K562 (cell line): ENCODE measurements around the gene HIVEP2. TPM values are rescaled to one million over a fixed set of nuclear protein-coding genes. Genes with fewer than 3 reads are reported as not detected.

Experiments
- GABPB1 ChIP-seq: sonication (generic); formaldehyde crosslinking; IDR thresholded peaks from 2 replicates; pipeline ENCODE4 v1.8.0; 2022; ENCODE audit warnings: mild to moderate bottlenecking, missing genetic modification reagents
- JUNB ChIP-seq: fragments of 450-650 bp; formaldehyde crosslinking; conservative IDR thresholded peaks from 2 replicates; pipeline ENCODE4 v1.4.0; 2020; ENCODE audit warnings: mild to moderate bottlenecking
- PHB ChIP-seq: fragments of 250-450 bp; sonication (Bioruptor Pico); IDR thresholded peaks from 2 replicates; pipeline ENCODE4 v1.5.0; 2021
- SRSF3 ChIP-seq: fragments of 200-400 bp; formaldehyde crosslinking; IDR thresholded peaks from 2 replicates; pipeline ENCODE4 v1.6.1; 2016; ENCODE audit warnings: mild to moderate bottlenecking, low read length, moderate library complexity; ENCODE audit not compliant: insufficient read depth
- TCFL5 ChIP-seq: fragments of 250-450 bp; sonication (Bioruptor Pico); conservative IDR thresholded peaks from 2 replicates; pipeline ENCODE4 v1.6.1; 2021; ENCODE audit warnings: mild to moderate bottlenecking, moderate library complexity, matching md5 sums
- ZNF395 ChIP-seq: fragments of 200-800 bp; sonication (Bioruptor generic); IDR thresholded peaks from 2 replicates; pipeline ENCODE4 v1.6.1; 2017; ENCODE audit warnings: missing genetic modification characterization, missing compliant biosample characterization
- polyA plus RNA-seq, 8 experiments: library from polyadenylated mRNA; depleted of rRNA in 4 of 8; stranded (reverse) in 5 of 8; unstranded in 3 of 8; fragments of >200 nt; fragmentation: Nextera tagmentation in 2 of 8; fragmentation: Illumina TruSeq in 1 of 8; extraction: Ambion mirVana in 2 of 8; extraction: Trizol in 1 of 8; gene quantifications; 2 replicates each; pipeline versions ENCODE4 v1.2.1 to v1.2.3, GENCODE V29; 2011 to 2014; ENCODE audit warnings: inconsistent platforms in 1 of 8, missing spikeins in 1 of 8
- total RNA-seq, 7 experiments: library from RNA; depleted of rRNA in 6 of 7; stranded (reverse); fragments of >200 nt in 6 of 7; fragmentation: Illumina TruSeq in 2 of 7; extraction: Trizol in 2 of 7; gene quantifications; 2 replicates each; pipeline versions ENCODE4 v1.2.1 to v1.2.3, GENCODE V29; 2011 to 2021; ENCODE audit warnings: low replicate concordance in 1 of 7
- TF ChIP-seq, protein P1 (sequence below): fragments of 450-650 bp; conservative IDR thresholded peaks from 2 replicates; pipeline ENCODE4 v1.6.1; 2016; ENCODE audit warnings: missing genetic modification characterization, low read depth, mild to moderate bottlenecking, missing compliant biosample characterization, moderate library complexity
- TF ChIP-seq, protein P2 (sequence below): sonication (generic); formaldehyde crosslinking; IDR thresholded peaks from 2 replicates; pipeline ENCODE4 v1.8.0; 2022; ENCODE audit warnings: mild to moderate bottlenecking, missing genetic modification reagents
- TF ChIP-seq, protein P3 (sequence below): sonication (generic); formaldehyde crosslinking; IDR thresholded peaks from 2 replicates; pipeline ENCODE4 v1.8.0; 2022; ENCODE audit warnings: missing genetic modification reagents, mild to moderate bottlenecking, borderline replicate concordance
- TF ChIP-seq, protein P4 (sequence below): fragments of 200-400 bp; formaldehyde crosslinking; IDR thresholded peaks from 2 replicates; pipeline ENCODE4 v1.6.1; 2017; ENCODE audit warnings: mild to moderate bottlenecking, low read depth, low read length, moderate library complexity
- TF ChIP-seq, protein P5 (sequence below), 2 experiments: fragments of 250-450 bp in 1 of 2; fragments of 450-650 bp in 1 of 2; sonication (Bioruptor Pico) in 1 of 2; IDR thresholded peaks; 2 replicates each; pipeline versions ENCODE4 v1.6.1 to v1.8.0; 2016 to 2021; ENCODE audit warnings: mild to moderate bottlenecking in 2 of 2, moderate library complexity in 2 of 2, missing compliant biosample characterization in 1 of 2, missing genetic modification characterization in 1 of 2

The HIVEP2 gene
- total and polyA plus RNA-seq, 9 of the 15 experiments (the other 6 are each of a cell fraction or from before 2014, with no cell fraction given): under 0.01 to 1.2 (median 0.31) TPM

DNA sequence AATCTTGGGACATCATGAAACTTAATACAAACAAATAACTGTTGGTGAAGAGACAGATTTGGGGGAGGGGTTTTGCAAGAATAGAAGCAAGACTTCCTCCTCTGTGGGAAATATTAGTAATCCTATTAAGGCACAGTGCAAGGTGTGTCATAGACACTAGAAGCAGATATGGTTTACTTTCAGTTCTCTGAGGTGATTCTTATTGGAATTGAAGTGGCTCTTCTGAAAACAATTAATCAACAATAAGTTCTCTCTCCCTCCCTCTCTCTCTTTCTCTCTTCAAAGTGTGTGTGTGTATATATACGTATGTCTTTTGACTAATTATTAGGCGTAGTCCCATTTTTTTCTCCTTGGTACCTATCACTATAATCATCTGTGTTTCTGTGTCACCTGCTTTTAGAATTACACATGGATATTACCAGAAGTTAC is 99.8 kb downstream of the HIVEP2 start (continued):
- TF ChIP-seq, protein P1, sequence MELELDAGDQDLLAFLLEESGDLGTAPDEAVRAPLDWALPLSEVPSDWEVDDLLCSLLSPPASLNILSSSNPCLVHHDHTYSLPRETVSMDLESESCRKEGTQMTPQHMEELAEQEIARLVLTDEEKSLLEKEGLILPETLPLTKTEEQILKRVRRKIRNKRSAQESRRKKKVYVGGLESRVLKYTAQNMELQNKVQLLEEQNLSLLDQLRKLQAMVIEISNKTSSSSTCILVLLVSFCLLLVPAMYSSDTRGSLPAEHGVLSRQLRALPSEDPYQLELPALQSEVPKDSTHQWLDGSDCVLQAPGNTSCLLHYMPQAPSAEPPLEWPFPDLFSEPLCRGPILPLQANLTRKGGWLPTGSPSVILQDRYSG: no peak
- TF ChIP-seq JUNB (no peak), PHB (CRISPR knock-in tag) (no peak), TCFL5 (CRISPR knock-in tag) (no peak), SRSF3 (no peak), ZNF395 (CRISPR knock-in tag) (no peak), GABPB1 (no peak)
- TF ChIP-seq, protein P2, sequence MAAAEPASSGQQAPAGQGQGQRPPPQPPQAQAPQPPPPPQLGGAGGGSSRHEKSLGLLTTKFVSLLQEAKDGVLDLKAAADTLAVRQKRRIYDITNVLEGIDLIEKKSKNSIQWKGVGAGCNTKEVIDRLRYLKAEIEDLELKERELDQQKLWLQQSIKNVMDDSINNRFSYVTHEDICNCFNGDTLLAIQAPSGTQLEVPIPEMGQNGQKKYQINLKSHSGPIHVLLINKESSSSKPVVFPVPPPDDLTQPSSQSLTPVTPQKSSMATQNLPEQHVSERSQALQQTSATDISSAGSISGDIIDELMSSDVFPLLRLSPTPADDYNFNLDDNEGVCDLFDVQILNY (CRISPR knock-in tag): no peak
- TF ChIP-seq, protein P3, sequence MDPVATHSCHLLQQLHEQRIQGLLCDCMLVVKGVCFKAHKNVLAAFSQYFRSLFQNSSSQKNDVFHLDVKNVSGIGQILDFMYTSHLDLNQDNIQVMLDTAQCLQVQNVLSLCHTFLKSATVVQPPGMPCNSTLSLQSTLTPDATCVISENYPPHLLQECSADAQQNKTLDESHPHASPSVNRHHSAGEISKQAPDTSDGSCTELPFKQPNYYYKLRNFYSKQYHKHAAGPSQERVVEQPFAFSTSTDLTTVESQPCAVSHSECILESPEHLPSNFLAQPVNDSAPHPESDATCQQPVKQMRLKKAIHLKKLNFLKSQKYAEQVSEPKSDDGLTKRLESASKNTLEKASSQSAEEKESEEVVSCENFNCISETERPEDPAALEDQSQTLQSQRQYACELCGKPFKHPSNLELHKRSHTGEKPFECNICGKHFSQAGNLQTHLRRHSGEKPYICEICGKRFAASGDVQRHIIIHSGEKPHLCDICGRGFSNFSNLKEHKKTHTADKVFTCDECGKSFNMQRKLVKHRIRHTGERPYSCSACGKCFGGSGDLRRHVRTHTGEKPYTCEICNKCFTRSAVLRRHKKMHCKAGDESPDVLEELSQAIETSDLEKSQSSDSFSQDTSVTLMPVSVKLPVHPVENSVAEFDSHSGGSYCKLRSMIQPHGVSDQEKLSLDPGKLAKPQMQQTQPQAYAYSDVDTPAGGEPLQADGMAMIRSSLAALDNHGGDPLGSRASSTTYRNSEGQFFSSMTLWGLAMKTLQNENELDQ (CRISPR knock-in tag): no peak
- TF ChIP-seq, protein P4, sequence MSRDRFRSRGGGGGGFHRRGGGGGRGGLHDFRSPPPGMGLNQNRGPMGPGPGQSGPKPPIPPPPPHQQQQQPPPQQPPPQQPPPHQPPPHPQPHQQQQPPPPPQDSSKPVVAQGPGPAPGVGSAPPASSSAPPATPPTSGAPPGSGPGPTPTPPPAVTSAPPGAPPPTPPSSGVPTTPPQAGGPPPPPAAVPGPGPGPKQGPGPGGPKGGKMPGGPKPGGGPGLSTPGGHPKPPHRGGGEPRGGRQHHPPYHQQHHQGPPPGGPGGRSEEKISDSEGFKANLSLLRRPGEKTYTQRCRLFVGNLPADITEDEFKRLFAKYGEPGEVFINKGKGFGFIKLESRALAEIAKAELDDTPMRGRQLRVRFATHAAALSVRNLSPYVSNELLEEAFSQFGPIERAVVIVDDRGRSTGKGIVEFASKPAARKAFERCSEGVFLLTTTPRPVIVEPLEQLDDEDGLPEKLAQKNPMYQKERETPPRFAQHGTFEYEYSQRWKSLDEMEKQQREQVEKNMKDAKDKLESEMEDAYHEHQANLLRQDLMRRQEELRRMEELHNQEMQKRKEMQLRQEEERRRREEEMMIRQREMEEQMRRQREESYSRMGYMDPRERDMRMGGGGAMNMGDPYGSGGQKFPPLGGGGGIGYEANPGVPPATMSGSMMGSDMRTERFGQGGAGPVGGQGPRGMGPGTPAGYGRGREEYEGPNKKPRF: no peak
- TF ChIP-seq, protein P5, sequence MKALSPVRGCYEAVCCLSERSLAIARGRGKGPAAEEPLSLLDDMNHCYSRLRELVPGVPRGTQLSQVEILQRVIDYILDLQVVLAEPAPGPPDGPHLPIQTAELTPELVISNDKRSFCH (CRISPR knock-in tag; IDR thresholded peaks at IDR 0.05): no peak
- TF ChIP-seq, protein P5 (tag; IDR thresholded peaks at IDR 0.05): no peak
